Stomach (tissue), 4 donors: ENCODE measurements around the gene NUAK1.

Experiments
- EP300 ChIP-seq: sonication (generic); formaldehyde crosslinking; IDR thresholded peaks from one replicate; pipeline ENCODE4 v1.6.1; 2017; ENCODE audit warnings: antibody characterized with exemption
- POLR2A ChIP-seq, 4 donors: fragments of 450-650 bp; IDR thresholded peaks; one replicate each; pipeline ENCODE4 v1.6.1; 2016; ENCODE audit warnings: antibody characterized with exemption in 4 of 4, control low read depth in 2 of 4, mild to moderate bottlenecking in 1 of 4, moderate library complexity in 1 of 4

DNA sequence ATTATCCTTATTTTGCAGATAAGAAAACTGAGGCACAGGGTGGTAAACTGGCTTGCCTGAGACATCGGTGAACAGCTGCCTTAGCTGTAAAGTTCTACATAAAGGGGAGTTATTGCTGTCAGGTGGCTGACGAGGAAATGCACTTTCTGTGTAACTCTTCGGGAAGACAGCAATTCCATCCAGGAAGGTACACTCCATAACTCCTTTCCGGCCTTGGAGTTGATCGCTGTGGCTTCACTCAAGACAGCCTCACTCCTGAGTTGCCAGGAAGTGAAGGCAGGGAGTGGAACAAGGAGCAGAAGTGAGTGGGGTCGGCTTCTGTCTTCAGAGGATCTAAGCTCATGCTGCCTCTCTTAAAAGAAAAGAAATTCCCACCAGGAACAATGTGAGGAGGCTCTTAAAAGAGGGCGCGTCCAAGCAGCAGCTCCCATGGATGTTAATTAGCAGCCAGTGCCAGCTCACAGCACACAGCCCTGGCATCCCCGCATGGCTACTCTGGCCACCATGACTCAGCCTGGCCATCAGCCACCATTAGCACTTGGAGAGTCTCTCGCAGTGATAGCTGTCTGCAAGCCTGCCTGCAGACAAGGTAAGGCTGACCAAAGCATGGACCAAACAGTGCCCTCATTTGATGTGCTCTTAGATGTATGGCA lies 60.3 kb downstream of the NUAK1 start:
- no peak for TF ChIP-seq POLR2A (IDR thresholded peaks at IDR 0.05)
- TF ChIP-seq EP300: no peak
